Head of caudate nucleus (tissue), 42 donors: ENCODE measurements around the gene PTPRM.

Experiments used
- DNase-seq, 42 donors: peaks; one replicate each; pipeline versions ENCODE4 v3.0.0 to v3.0.0-alpha.2; 2020 to 2021; ENCODE audit warnings: mixed read lengths in 7 of 42
- intact Hi-C: fragments of 100-400 bp; cut with DNase I; formaldehyde crosslinking; loops from one replicate; pipeline ENCODE4 v1.15.0; 2022

Gene PTPRM

GRCh38 chr18:8379187-8379941 lies 812.2 kb downstream of the PTPRM start:
- DNase-seq = peak in 1 of 42 donors; percentile 37
- intact Hi-C loops = no loop called here

GRCh38 chr18:8380006-8380405 lies 812.9 kb downstream of the PTPRM start:
- intact Hi-C loops = no loop called here
- no peak for DNase-seq

GRCh38 chr18:8380926-8381325 lies 813.8 kb downstream of the PTPRM start:
- intact Hi-C loops = no loop called here
- no peak for DNase-seq

GRCh38 chr18:8381821-8382459 lies 814.8 kb downstream of the PTPRM start:
- DNase-seq = peak in 24 of 42 donors; percentile 23 to 74 (median 44)
- intact Hi-C loops = no loop called here

- DNase-seq = no peak
- intact Hi-C loops = no loop called here
Measured at GRCh38 chr18:8385400-8385799, 818.3 kb downstream of the PTPRM start.

- intact Hi-C loops = no loop called here
- DNase-seq = peak in 1 of 42 donors; percentile 38
Measured at GRCh38 chr18:8386669-8387380, 819.7 kb downstream of the PTPRM start.

GRCh38 chr18:8389391-8390340 lies 822.5 kb downstream of the PTPRM start:
- intact Hi-C loops = no loop called here
- DNase-seq = peak; percentile 45 to 89 (median 76)

- DNase-seq = no peak
- intact Hi-C loops = no loop called here
Measured at GRCh38 chr18:8391068-8391467, 824.0 kb downstream of the PTPRM start.

GRCh38 chr18:8396254-8396653 lies 829.1 kb downstream of the PTPRM start:
- DNase-seq = peak in 1 of 42 donors; percentile 37
- intact Hi-C loops = no loop called here

- intact Hi-C loops = no loop called here
- DNase-seq = peak in 17 of 42 donors; percentile 3 to 65 (median 36)
Measured at GRCh38 chr18:8397034-8397433, 829.9 kb downstream of the PTPRM start.

GRCh38 chr18:8399138-8399537 lies 832.0 kb downstream of the PTPRM start:
- no peak for DNase-seq
- intact Hi-C loops = no loop called here

GRCh38 chr18:8400193-8400752 lies 833.2 kb downstream of the PTPRM start:
- DNase-seq = peak in 32 of 42 donors; percentile 7 to 76 (median 37)
- intact Hi-C loops = no loop called here

- intact Hi-C loops = no loop called here
- no peak for DNase-seq
Measured at GRCh38 chr18:8400825-8401224, 833.7 kb downstream of the PTPRM start.

GRCh38 chr18:8401606-8402005 lies 834.5 kb downstream of the PTPRM start:
- intact Hi-C loops = no loop called here
- no peak for DNase-seq

- no peak for DNase-seq
- intact Hi-C loops = no loop called here
Measured at GRCh38 chr18:8402237-8402636, 835.1 kb downstream of the PTPRM start.

GRCh38 chr18:8403713-8404112 lies 836.6 kb downstream of the PTPRM start:
- intact Hi-C loops = no loop called here
- no peak for DNase-seq

- intact Hi-C loops = no loop called here
Measured at GRCh38 chr18:8406186-8406867, 839.2 kb downstream of the PTPRM start.

GRCh38 chr18:8406868-8407250 lies 839.7 kb downstream of the PTPRM start:
- intact Hi-C loops = no loop called here
- DNase-seq = no peak

More at GRCh38 chr18:8406186-8406867, 839.2 kb downstream of the PTPRM start:
- DNase-seq = no peak
